Measurements from ENCODE around the gene TMEM170A.
"Not testable (repeated sequence)": the region's sequence is repeated elsewhere in the genome, so short reads cannot be mapped to it uniquely, and the experiment has no call there.

DNA sequence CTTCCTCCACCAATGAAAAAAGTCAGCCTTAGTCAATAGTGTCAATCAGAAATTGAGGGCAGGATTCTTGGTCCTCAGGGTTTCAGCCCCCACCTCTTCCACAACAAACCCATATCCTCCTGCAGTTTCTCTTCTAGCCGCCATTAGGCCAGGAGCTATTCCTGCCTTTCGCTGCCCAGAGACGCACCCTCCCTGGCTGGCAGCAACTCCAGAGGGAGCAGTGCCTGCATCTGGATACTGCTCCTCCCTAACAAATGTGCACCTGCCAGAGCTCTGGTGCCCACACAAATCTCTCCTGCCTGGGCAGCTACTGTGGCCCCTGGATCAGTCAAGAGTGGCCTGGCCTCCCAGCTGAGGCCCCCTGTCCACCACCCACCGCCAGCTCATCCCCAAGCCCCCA lies 8.0 kb downstream of the TMEM170A start:
- TF ChIP-seq ZNF219 (CRISPR knock-in tag; IDR thresholded peaks at IDR 0.05; ENCODE audit: borderline replicate concordance); ZNF671 (CRISPR knock-in tag; IDR thresholded peaks at IDR 0.05); ZNF416 (CRISPR knock-in tag; IDR thresholded peaks at IDR 0.05); GABPB1 (CRISPR knock-in tag; IDR thresholded peaks at IDR 0.05); CREB1 (CRISPR knock-in tag; IDR thresholded peaks at IDR 0.05); TEAD4 (CRISPR knock-in tag; IDR thresholded peaks at IDR 0.05); FOXP1 (CRISPR knock-in tag; IDR thresholded peaks at IDR 0.05; ENCODE audit: borderline replicate concordance): not testable (repeated sequence)
- TF ChIP-seq, protein P1, sequence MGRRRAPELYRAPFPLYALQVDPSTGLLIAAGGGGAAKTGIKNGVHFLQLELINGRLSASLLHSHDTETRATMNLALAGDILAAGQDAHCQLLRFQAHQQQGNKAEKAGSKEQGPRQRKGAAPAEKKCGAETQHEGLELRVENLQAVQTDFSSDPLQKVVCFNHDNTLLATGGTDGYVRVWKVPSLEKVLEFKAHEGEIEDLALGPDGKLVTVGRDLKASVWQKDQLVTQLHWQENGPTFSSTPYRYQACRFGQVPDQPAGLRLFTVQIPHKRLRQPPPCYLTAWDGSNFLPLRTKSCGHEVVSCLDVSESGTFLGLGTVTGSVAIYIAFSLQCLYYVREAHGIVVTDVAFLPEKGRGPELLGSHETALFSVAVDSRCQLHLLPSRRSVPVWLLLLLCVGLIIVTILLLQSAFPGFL (CRISPR knock-in tag; IDR thresholded peaks at IDR 0.05; ENCODE audit: borderline replicate concordance) = not testable (repeated sequence)
- TF ChIP-seq, protein P2, sequence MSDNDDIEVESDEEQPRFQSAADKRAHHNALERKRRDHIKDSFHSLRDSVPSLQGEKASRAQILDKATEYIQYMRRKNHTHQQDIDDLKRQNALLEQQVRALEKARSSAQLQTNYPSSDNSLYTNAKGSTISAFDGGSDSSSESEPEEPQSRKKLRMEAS (CRISPR knock-in tag; IDR thresholded peaks at IDR 0.05) = not testable (repeated sequence)
- TF ChIP-seq, protein P3, sequence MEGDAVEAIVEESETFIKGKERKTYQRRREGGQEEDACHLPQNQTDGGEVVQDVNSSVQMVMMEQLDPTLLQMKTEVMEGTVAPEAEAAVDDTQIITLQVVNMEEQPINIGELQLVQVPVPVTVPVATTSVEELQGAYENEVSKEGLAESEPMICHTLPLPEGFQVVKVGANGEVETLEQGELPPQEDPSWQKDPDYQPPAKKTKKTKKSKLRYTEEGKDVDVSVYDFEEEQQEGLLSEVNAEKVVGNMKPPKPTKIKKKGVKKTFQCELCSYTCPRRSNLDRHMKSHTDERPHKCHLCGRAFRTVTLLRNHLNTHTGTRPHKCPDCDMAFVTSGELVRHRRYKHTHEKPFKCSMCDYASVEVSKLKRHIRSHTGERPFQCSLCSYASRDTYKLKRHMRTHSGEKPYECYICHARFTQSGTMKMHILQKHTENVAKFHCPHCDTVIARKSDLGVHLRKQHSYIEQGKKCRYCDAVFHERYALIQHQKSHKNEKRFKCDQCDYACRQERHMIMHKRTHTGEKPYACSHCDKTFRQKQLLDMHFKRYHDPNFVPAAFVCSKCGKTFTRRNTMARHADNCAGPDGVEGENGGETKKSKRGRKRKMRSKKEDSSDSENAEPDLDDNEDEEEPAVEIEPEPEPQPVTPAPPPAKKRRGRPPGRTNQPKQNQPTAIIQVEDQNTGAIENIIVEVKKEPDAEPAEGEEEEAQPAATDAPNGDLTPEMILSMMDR (IDR thresholded peaks at IDR 0.05) = not testable (repeated sequence)
- TF ChIP-seq, protein P4, sequence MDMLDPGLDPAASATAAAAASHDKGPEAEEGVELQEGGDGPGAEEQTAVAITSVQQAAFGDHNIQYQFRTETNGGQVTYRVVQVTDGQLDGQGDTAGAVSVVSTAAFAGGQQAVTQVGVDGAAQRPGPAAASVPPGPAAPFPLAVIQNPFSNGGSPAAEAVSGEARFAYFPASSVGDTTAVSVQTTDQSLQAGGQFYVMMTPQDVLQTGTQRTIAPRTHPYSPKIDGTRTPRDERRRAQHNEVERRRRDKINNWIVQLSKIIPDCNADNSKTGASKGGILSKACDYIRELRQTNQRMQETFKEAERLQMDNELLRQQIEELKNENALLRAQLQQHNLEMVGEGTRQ (CRISPR knock-in tag; IDR thresholded peaks at IDR 0.05) = not testable (repeated sequence)

All from WTC11 (cell line).